ENCODE measurements around the gene RTN1. TPM values are rescaled to one million over a fixed set of nuclear protein-coding genes. Genes with fewer than 3 reads are reported as not detected.

RTN1 gene
- total and polyA plus RNA-seq, 2 experiments from 2014 or later = 1.1 TPM

- H3K4me1 ChIP-seq (ENCODE audit: insufficient read depth) = no peaks in the 10 kb centered on the region
- DNase-seq (ENCODE audit: low spot score) = no peak
- TF ChIP-seq EZH2phosphoT487 (IDR thresholded peaks at IDR 0.05; ENCODE audit: low read depth, severe bottlenecking, unreplicated experiment) = no peak
- no peak for TF ChIP-seq EZH2 (IDR thresholded peaks at IDR 0.05; ENCODE audit: borderline replicate concordance)
- TF ChIP-seq CTCF (IDR thresholded peaks at IDR 0.05; ENCODE audit: poor library complexity) = no peak
- H3K9me2 ChIP-seq (replicated peaks; ENCODE audit: insufficient read depth) = no peaks in the 10 kb centered on the region
- H2AFZ ChIP-seq = no peak overlapping the region
- no peak overlapping the region for H3K4me2 ChIP-seq
- no peaks in the 10 kb centered on the region for H3K9me3 ChIP-seq (ENCODE audit: low read depth)
- H3K79me2 ChIP-seq = no peaks in the 10 kb centered on the region
- H3K27ac ChIP-seq = no peak overlapping the region
- H3K4me3 ChIP-seq = no peak overlapping the region
- WGBS (ENCODE audit: low lambda C conversion rate, missing lambda C conversion rate) = 94% methylated on average over 2 of the region's 2 CpGs
- no peaks in the 10 kb centered on the region for H3K36me3 ChIP-seq (replicated peaks; ENCODE audit: insufficient read depth, low read depth)
- no peaks in the 10 kb centered on the region for H3K27me3 ChIP-seq
- H4K20me1 ChIP-seq (ENCODE audit: insufficient read depth, poor library complexity, severe bottlenecking) = no peaks in the 10 kb centered on the region
These were observed 171.8 kb downstream of the RTN1 start for GRCh38 chr14:59698793-59699192.

- 60% methylated on average over 5 of the region's 5 CpGs for WGBS (ENCODE audit: low lambda C conversion rate, missing lambda C conversion rate)
- Histone ChIP-seq H3K9me2 (replicated peaks; ENCODE audit: insufficient read depth) (no peaks in the 10 kb centered on the region), H3K4me2 (no peak overlapping the region), H3K27ac (peak overlapping the region; percentile 40), H3K4me1 (ENCODE audit: insufficient read depth) (no peaks in the 10 kb centered on the region), H2AFZ (no peak overlapping the region), H4K20me1 (ENCODE audit: insufficient read depth, poor library complexity, severe bottlenecking) (no peaks in the 10 kb centered on the region), H3K27me3 (no peaks in the 10 kb centered on the region), H3K79me2 (no peaks in the 10 kb centered on the region), H3K36me3 (replicated peaks; ENCODE audit: insufficient read depth, low read depth) (no peaks in the 10 kb centered on the region), H3K9me3 (ENCODE audit: low read depth) (no peaks in the 10 kb centered on the region), H3K4me3 (no peak overlapping the region)
- TF ChIP-seq EZH2 (IDR thresholded peaks at IDR 0.05; ENCODE audit: borderline replicate concordance) (no peak), CTCF (IDR thresholded peaks at IDR 0.05; ENCODE audit: poor library complexity) (no peak), EZH2phosphoT487 (IDR thresholded peaks at IDR 0.05; ENCODE audit: low read depth, severe bottlenecking, unreplicated experiment) (no peak)
- no peak for DNase-seq (ENCODE audit: low spot score)
These were observed 175.4 kb downstream of the RTN1 start for GRCh38 chr14:59695198-59695597.

- H3K27ac ChIP-seq = no peak overlapping the region
- no peaks in the 10 kb centered on the region for H3K36me3 ChIP-seq (replicated peaks; ENCODE audit: insufficient read depth, low read depth)
- no peaks in the 10 kb centered on the region for H3K79me2 ChIP-seq
- TF ChIP-seq EZH2 (IDR thresholded peaks at IDR 0.05; ENCODE audit: borderline replicate concordance) (no peak), CTCF (IDR thresholded peaks at IDR 0.05; ENCODE audit: poor library complexity) (no peak), EZH2phosphoT487 (IDR thresholded peaks at IDR 0.05; ENCODE audit: low read depth, severe bottlenecking, unreplicated experiment) (no peak)
- no peak for DNase-seq (ENCODE audit: low spot score)
- WGBS (ENCODE audit: low lambda C conversion rate, missing lambda C conversion rate) = 60% methylated on average over 2 of the region's 2 CpGs
- H2AFZ ChIP-seq = no peak overlapping the region
- H3K27me3 ChIP-seq = no peaks in the 10 kb centered on the region
- H3K9me3 ChIP-seq (ENCODE audit: low read depth) = no peaks in the 10 kb centered on the region
- H3K9me2 ChIP-seq (replicated peaks; ENCODE audit: insufficient read depth) = no peaks in the 10 kb centered on the region
- H4K20me1 ChIP-seq (ENCODE audit: insufficient read depth, poor library complexity, severe bottlenecking) = no peaks in the 10 kb centered on the region
- H3K4me2 ChIP-seq = no peak overlapping the region
- no peak overlapping the region for H3K4me3 ChIP-seq
- no peaks in the 10 kb centered on the region for H3K4me1 ChIP-seq (ENCODE audit: insufficient read depth)
These were observed 179.3 kb downstream of the RTN1 start for GRCh38 chr14:59691266-59691665.

- H3K27ac ChIP-seq = no peak overlapping the region
- H3K36me3 ChIP-seq (replicated peaks; ENCODE audit: insufficient read depth, low read depth) = no peaks in the 10 kb centered on the region
- no peaks in the 10 kb centered on the region for H3K79me2 ChIP-seq
- no peaks in the 10 kb centered on the region for H3K27me3 ChIP-seq
- H2AFZ ChIP-seq = no peak overlapping the region
- TF ChIP-seq EZH2phosphoT487 (IDR thresholded peaks at IDR 0.05; ENCODE audit: low read depth, severe bottlenecking, unreplicated experiment) = no peak
- TF ChIP-seq CTCF (IDR thresholded peaks at IDR 0.05; ENCODE audit: poor library complexity) = no peak
- TF ChIP-seq EZH2 (IDR thresholded peaks at IDR 0.05; ENCODE audit: borderline replicate concordance) = no peak
- H3K9me2 ChIP-seq (replicated peaks; ENCODE audit: insufficient read depth) = no peaks in the 10 kb centered on the region
- no peaks in the 10 kb centered on the region for H3K4me1 ChIP-seq (ENCODE audit: insufficient read depth)
- no peak overlapping the region for H3K4me2 ChIP-seq
- H4K20me1 ChIP-seq (ENCODE audit: insufficient read depth, poor library complexity, severe bottlenecking) = no peaks in the 10 kb centered on the region
- no peaks in the 10 kb centered on the region for H3K9me3 ChIP-seq (ENCODE audit: low read depth)
- DNase-seq (ENCODE audit: low spot score) = no peak
- 50% methylated on average over 1 of the region's 1 CpG for WGBS (ENCODE audit: low lambda C conversion rate, missing lambda C conversion rate)
- no peak overlapping the region for H3K4me3 ChIP-seq
These were observed 180.2 kb downstream of the RTN1 start for GRCh38 chr14:59690426-59690825.
